PC-3 (cell line): ENCODE data around the gene ADK.
A peak's percentile ranks its signal among the peaks of the same experiment; 100 is the strongest.

ENCODE experiments used
- CTCF ChIP-seq: fragments of 300-600 bp; sonication (generic); conservative IDR thresholded peaks from 2 replicates; pipeline ENCODE4 v1.5.1; 2017; ENCODE audit warnings: antibody characterized with exemption, low read depth, mild to moderate bottlenecking, low read length
- EZH2 ChIP-seq: fragments of 300-600 bp; sonication (generic); IDR thresholded peaks from one replicate; pipeline ENCODE4 v1.6.1; 2017; ENCODE audit warnings: antibody characterized with exemption, mild to moderate bottlenecking, low read length; ENCODE audit not compliant: unreplicated experiment

- TF ChIP-seq CTCF (no peak), EZH2 (peak; percentile 60)
These were observed 141.9 kb downstream of the ADK start for GRCh38 chr10:74292871-74293427.
